NCI-H1417 treated with DMSO at 0.1 percent for 48 hours (cell line): ENCODE results near the gene NYNRIN.

Source experiments
- DNase-seq: peaks from one replicate; lab custom pipeline; 2025; lab: John Stamatoyannopoulos, UW

NYNRIN gene

GRCh38 chr14:24415421-24416253 lies 16.8 kb downstream of the NYNRIN start:
- no peak for DNase-seq

DNA sequence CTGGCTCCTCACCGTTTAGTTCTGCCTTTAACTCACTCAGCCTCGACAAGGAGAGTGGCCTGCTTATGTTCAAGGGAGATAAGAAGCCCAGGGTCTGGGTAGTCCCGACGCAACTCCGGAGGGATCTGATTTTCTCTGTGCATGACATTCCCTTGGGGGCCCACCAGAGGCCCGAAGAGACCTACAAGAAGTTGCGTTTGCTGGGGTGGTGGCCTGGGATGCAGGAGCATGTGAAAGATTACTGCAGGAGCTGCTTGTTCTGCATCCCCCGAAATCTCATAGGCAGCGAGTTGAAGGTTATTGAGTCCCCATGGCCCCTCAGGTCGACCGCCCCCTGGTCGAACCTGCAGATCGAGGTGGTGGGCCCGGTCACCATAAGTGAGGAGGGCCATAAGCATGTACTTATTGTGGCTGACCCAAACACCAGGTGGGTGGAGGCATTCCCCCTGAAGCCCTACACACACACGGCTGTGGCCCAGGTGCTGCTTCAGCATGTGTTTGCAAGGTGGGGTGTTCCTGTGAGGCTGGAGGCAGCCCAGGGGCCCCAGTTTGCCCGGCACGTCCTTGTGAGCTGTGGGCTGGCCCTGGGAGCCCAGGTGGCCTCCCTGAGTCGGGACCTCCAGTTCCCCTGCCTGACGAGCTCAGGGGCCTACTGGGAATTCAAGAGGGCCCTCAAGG lies 17.6 kb downstream of the NYNRIN start:
- no peak for DNase-seq

DNA sequence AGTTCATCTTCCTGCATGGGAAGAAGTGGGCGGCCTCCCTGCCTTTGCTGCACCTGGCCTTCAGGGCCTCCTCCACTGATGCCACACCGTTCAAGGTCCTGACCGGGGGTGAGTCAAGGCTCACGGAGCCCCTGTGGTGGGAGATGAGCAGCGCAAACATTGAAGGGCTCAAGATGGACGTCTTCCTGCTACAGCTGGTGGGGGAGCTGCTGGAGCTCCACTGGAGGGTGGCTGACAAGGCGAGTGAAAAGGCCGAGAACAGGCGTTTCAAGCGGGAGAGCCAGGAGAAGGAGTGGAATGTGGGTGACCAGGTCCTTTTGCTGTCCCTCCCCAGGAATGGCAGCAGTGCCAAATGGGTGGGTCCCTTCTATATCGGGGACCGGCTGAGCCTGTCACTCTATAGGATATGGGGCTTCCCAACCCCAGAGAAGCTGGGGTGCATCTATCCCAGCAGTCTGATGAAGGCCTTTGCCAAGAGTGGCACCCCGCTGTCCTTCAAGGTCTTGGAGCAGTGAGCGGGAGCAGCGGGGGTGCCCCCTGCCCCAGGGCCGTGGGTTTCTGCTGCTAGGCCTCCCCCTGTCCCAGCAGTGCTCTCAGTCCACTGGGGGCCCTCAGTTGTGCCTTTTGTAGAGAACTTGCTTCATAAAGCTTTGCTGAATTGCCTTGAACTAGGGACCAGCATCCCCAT lies 18.3 kb downstream of the NYNRIN start:
- DNase-seq = no peak

DNA sequence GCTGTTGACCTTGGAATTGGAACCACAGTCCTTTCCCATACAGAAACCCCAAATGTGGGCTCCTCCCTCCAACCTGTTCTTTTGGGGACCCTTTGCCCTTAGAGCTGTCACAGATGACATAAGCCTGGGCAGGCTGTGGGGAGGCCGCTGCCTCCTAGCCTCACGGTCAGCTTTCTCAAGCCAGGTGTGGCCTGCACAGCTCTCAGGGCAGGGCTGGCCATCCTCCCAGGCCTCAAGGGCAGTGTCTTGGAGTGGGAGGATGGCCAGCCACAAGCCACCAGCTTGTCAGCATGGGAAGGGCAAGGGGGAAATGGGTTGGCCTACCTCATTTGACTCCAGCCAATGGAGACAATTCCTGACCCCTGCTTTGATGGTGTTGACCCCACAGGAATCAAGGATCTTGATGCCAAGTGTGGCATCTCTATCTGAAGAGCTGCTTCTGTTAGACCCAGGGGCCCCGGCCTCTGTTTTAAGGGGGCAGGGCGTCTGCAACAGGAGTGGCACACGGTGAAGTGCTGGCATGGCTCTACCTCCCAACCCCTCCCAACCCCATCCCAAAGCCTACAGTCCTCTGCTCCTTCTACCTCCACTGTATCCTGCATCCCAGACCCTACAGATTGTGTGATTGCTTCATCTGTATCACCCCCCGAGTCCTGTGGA lies 19.2 kb downstream of the NYNRIN start:
- DNase-seq = no peak

DNA sequence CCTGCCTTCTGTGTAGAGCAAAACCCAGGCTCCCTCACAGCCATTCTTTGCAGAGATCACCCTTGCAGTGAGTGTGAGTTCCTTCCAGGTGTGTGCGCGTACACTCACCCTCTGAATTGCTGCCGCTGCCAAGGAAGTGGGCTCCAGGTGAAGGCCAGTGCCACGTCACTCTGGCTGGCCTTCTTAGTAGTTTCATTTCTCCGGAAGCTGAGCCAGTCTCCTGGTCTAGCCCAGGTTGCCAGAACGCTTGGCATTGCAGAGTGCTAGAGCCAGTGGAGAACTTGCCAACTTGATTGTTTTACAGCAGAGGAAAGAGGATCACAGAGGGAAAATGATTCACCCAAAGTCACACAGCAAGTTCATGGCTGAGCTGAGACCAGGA lies 19.7 kb downstream of the NYNRIN start:
- no peak for DNase-seq

DNA sequence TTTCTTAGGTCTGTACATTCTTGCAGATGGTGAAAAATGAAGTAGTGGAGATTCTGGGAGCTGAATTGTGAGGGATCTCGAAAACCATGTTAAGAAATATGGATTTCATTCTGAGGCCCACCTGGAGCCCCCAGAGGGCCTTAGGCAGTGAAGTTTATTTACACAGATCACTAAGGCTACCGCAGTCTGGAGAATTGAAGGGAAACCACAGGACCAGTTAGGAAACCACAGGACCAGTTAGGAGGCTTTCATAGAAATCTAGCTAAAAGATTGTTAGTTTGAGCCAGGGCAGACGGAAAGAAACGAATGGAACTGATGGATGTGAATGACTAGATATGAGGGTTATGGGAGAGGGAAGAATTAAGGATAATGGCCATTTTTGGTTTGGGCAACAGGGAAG lies 23.5 kb downstream of the NYNRIN start:
- DNase-seq = no peak

GRCh38 chr14:24422694-24423601 lies 24.1 kb downstream of the NYNRIN start:
- DNase-seq = no peak

GRCh38 chr14:24425704-24426103 lies 26.9 kb downstream of the NYNRIN start:
- DNase-seq = no peak

DNA sequence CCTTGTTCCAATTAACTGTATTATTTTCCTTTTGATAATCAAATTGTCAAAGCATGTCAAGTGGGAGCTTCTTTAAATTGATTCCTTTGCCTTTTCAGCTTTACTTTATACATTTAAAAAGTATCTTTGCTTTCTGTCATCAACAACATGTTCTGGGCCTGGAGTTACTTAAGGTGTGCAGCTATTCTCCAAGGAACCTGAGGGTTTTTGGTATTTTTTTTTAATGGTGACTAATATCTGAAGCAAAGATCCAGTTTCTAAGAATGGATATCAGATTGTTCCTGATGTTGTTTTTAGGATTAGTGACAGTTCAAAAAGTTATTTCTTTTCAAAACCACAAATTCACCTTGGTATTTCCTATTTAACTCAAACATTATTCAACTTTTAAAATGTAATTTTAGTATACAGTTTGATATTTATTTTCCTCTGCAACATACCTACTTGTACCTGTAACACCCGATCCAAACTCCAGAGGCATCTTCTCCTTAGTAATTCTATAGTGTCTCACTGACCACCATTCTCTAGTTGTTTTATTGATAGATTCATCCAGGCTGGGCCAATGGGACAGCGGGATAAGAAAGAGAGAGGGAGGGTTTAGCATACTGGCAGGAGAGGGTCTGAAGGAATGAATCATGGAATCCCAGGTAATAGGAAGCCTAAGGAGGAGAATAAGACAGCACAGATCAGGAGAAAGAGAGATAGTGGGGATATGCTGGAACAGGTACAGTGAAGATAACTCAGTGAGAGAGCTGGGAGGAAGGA lies 27.5 kb downstream of the NYNRIN start:
- no peak for DNase-seq

- DNase-seq = no peak
These were observed 28.2 kb downstream of the NYNRIN start for GRCh38 chr14:24426912-24427536.

DNA sequence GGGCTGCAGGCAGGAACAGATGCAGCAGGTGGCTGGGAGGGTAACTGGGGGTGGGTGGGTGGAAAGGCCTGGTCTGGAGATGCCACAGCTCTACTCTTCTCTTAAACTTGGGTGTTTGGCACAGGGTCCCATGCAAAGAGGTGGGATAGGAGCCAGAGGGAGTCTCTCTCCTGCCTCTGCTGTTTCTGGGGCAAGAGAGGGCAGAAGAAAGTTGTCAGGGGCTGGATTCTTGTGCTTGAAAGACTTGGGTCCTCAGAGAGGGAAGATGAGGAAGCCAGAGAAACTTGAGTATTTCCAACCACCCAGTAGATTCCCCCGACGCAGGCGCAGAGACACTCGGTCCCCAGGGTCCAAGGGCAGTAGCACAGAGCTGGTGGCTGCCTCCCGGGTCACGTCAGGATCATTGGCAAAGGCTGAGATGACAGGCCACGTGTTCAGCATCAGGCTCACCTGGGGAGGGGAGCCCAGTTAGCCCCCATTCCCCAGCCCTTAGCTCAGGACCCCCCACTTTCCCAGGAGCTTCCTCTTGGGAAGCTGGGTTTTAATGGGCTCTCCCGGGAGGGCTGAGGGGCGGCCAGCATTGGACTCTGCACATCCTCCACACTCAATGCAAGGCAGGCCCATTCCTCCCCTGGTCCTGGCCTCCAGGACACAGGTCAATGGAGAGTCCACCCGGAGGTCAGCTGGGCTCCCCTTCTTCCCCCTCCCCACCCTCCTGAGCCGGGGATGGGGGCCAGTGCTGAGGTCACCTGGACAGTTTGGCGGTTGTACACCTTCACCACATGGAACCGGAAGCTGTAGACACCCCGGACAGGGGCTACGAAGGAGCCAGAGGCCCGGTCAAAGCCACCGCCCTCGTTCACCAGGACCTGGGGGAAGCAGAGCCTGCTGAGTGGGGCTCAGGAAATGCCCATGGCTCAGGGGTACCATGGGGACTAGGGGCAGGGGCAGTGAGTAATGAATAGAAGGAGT lies 29.0 kb downstream of the NYNRIN start:
- DNase-seq = no peak

DNA sequence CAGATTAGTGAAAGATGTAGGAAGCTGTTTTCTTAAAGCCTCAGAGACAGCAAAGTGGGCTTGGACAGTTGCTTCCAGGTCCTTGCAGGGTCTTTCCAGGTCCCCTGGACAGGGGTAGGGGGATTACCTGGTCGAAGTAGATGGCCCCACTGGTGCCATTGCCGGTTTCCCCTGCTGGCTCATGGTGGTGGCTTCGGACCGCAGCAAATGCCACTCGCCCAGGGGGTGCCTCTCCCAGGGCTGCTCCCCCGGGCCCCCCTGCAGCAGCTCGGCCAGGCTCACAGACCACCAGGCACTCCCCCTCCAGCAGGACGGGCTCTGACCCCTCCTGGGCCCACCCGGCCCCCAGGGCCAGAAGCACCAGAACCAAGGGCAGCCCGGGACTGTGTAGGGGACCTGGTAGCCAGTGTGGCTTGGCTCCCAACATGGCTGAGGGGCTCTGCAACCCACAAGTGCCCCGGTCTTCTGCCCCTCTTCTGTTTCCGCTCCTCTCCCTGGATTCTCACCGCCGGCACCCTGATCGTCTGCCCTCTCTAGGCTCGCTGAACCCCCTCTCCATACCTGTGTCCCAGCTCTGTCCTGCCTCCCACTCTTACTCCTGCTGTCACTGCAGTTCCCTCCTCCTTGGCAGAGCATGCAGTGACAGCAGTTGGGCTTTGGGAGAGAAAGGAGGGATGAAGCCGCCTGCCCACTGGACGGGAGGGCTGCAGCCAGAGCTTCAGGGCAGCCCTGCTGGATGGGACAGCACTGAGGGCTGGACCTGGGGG lies 30.0 kb downstream of the NYNRIN start:
- no peak for DNase-seq

GRCh38 chr14:24429395-24430142 lies 30.8 kb downstream of the NYNRIN start, which contains the start of the genes CBLN3 and KHNYN:
Gene CBLN3, minus strand, starts transcription at chr14:24429668. Its CDS starts 614 bp downstream, at chr14:24429054.
Gene KHNYN, plus strand, starts transcription at chr14:24429954. Its CDS starts 777 bp downstream, at chr14:24430731.
- DNase-seq = peak; percentile 23

- no peak for DNase-seq
These were observed 31.4 kb downstream of the NYNRIN start for GRCh38 chr14:24430143-24430681.

DNA sequence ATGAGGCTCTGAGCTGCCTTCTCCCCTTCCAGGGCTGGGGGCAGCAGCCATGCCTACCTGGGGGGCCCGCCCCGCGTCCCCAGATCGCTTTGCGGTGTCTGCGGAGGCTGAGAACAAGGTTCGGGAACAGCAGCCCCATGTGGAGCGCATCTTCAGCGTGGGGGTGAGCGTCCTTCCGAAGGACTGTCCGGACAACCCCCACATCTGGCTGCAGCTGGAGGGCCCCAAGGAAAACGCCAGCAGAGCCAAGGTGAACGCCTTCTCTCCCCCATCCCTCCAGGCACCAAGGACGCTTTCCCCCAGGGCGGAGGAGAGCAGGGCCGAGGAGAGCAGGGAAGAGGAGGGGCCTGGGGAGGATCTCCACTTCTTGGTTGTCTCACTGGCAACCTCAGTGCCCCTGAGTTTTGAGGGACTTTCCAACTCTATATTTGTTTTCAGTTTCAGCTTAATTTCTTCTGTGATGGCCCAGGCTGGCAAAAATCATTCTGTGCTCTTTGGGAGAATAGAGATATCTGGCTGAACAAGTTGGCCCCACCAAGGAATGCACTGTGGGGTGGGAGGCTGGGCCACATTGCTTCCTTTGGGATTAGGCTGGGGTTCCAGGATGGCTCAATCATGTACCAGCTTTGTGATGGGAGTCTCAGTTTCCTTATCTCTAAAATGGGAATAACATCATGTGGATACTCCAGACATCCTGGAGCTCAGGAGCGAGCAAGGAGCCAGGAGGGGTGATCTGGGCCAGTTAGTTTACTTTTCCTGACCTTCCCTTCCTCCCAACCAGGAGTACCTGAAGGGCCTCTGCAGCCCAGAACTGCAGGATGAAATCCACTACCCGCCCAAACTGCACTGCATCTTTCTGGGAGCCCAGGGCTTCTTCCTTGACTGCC lies 32.1 kb downstream of the NYNRIN start:
- no peak for DNase-seq
